GM12891 (cell line): ENCODE results near the gene TMC1.

Source experiments
- PAX5 ChIP-seq: IDR thresholded peaks from 2 replicates; pipeline ENCODE4 v1.6.1; 2011; ENCODE audit warnings: low read length, moderate library complexity, mild to moderate bottlenecking; ENCODE audit not compliant: insufficient read depth, severe bottlenecking
- POLR2A ChIP-seq: IDR thresholded peaks from 2 replicates; pipeline ENCODE4 v1.6.1; 2011; ENCODE audit warnings: low read depth, low read length, control low read depth
- POLR2AphosphoS5 ChIP-seq: IDR thresholded peaks from 2 replicates; pipeline ENCODE4 v1.6.1; 2011; ENCODE audit warnings: low read depth, low read length, control low read depth

- no peak for TF ChIP-seq POLR2A
- no peak for TF ChIP-seq POLR2AphosphoS5
- TF ChIP-seq PAX5, result no peak
Measured at GRCh38 chr9:72755836-72756235, 234.4 kb downstream of the TMC1 start.
